HFF-Myc (cell line): Measurements from ENCODE around the gene POMT1.

Source experiments
- DNase-seq: peaks from one replicate; pipeline ENCODE4 v3.0.0-alpha.2; 2011; ENCODE audit warnings: low read depth; ENCODE audit errors: extremely low read depth
- H3K4me3 ChIP-seq: replicated peaks from 2 replicates; pipeline ENCODE4 v1.5.1; 2011; ENCODE audit warnings: low read depth, mild to moderate bottlenecking, control low read depth, low read length
- CTCF ChIP-seq: IDR thresholded peaks from 2 replicates; pipeline ENCODE4 v1.5.1; 2012; ENCODE audit warnings: mild to moderate bottlenecking, low read depth, low read length, control low read depth; ENCODE audit errors: missing control alignments

Gene POMT1

GRCh38 chr9:131473198-131473885 is 29.4 kb upstream of the POMT1 start:
- no peak for TF ChIP-seq CTCF
- DNase-seq, result no peak
- no peak overlapping the region for H3K4me3 ChIP-seq

GRCh38 chr9:131473891-131474290 is 28.8 kb upstream of the POMT1 start:
- no peak for TF ChIP-seq CTCF
- no peak for DNase-seq
- no peak overlapping the region for H3K4me3 ChIP-seq

- TF ChIP-seq CTCF, result no peak
- no peak for DNase-seq
- no peak overlapping the region for H3K4me3 ChIP-seq
These were observed 28.0 kb upstream of the POMT1 start for GRCh38 chr9:131474711-131475110.

- no peak for TF ChIP-seq CTCF
- no peak overlapping the region for H3K4me3 ChIP-seq
- DNase-seq, result no peak
These were observed 27.4 kb upstream of the POMT1 start for GRCh38 chr9:131475111-131475955.

- no peak overlapping the region for H3K4me3 ChIP-seq
- DNase-seq, result no peak
- peak; percentile 42 for TF ChIP-seq CTCF
These were observed 26.6 kb upstream of the POMT1 start for GRCh38 chr9:131475956-131476776.

DNA sequence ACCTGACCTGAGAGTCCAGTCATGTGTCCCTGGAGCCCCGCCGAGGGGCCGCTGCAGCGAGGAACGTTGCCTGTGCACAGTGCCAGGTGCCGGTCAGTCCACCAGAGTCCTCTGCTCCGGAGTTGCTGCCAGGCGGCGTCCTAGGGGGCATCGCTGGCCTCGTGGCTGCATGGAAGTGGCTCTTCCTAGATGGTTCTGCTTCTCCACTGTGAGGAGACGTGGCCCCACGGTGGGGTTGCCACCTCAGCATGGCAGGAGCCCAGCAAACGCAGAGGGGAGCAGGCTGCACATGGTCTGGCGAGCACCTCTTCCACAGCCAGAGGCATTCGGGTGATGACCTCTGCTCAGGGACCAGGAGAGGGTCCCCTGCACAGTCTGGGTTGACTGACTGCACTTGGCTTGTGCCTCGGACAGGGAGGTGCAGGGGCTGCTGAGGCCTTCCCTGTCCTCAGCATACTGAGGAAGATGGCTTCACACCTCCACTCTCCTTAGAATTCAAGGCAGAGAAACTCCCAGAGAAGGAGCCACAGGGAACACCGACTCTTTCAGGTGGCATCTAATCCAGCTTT is 25.9 kb upstream of the POMT1 start:
- H3K4me3 ChIP-seq, result no peak overlapping the region
- DNase-seq, result no peak
- no peak for TF ChIP-seq CTCF
